ENCODE data around the gene CCDC102B.
"Not testable (repeated sequence)": the region's sequence is repeated elsewhere in the genome, so short reads cannot be mapped to it uniquely, and the experiment has no call there.

The CCDC102B gene

DNA sequence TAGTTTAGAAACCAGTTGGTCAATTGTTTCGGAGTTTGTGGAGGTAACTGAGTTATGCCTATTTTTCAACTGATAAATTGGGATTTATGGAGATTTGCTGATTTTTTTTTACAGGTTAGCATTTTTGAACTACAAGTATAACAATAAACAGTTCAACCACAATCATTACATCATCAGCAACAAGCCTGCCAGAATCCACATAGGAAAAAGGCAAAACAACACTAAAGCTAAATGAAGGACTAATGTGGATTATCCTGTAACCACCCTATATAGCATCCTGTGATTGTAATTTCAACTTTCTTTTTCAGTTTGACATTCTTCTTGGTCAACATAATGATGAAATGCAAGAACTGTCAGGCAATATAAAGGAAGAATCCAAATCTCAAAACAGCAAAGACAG is 76.5 kb downstream of the CCDC102B start:
- no peak for DNase-seq (ENCODE audit: extremely low read depth, insufficient read length)
- TF ChIP-seq, protein P1, sequence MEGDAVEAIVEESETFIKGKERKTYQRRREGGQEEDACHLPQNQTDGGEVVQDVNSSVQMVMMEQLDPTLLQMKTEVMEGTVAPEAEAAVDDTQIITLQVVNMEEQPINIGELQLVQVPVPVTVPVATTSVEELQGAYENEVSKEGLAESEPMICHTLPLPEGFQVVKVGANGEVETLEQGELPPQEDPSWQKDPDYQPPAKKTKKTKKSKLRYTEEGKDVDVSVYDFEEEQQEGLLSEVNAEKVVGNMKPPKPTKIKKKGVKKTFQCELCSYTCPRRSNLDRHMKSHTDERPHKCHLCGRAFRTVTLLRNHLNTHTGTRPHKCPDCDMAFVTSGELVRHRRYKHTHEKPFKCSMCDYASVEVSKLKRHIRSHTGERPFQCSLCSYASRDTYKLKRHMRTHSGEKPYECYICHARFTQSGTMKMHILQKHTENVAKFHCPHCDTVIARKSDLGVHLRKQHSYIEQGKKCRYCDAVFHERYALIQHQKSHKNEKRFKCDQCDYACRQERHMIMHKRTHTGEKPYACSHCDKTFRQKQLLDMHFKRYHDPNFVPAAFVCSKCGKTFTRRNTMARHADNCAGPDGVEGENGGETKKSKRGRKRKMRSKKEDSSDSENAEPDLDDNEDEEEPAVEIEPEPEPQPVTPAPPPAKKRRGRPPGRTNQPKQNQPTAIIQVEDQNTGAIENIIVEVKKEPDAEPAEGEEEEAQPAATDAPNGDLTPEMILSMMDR (IDR thresholded peaks at IDR 0.05; ENCODE audit: insufficient read depth, low read length, poor library complexity, severe bottlenecking) = no peak
- Histone ChIP-seq H3K36me3 (ENCODE audit: control insufficient read depth, insufficient read depth, low read length) (no peaks in the 10 kb centered on the region), H3K27me3 (replicated peaks; ENCODE audit: control insufficient read depth, insufficient read depth, low read length) (no peaks in the 10 kb centered on the region), H3K4me3 (replicated peaks; ENCODE audit: low read depth, low read length) (no peak overlapping the region)

GRCh38 chr18:68879947-68880346 is 82.1 kb downstream of the CCDC102B start:
- not testable (repeated sequence) for H3K4me3 ChIP-seq (replicated peaks; ENCODE audit: low read depth, low read length); DNase-seq (ENCODE audit: extremely low read depth, insufficient read length); H3K27me3 ChIP-seq (replicated peaks; ENCODE audit: control insufficient read depth, insufficient read depth, low read length); H3K36me3 ChIP-seq (ENCODE audit: control insufficient read depth, insufficient read depth, low read length)

DNA sequence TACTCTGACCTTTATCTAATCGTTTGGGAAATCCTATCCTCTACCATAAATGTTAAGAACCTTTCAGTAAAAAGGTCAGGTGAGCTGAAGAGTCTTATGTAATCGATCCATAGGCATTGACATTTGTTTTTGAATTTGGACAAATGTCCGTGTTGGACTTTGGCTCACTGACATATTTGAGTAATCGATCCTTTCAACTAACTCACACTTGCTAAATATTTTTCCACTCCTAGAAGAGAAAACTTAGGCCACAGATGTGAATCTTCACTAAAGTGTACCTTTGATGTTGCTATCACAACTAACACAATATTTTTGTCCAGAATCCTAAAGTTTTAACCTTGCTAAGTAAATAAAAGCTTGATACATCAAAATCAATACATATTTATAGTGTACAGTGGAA is 89.5 kb downstream of the CCDC102B start:
- no peak for DNase-seq (ENCODE audit: extremely low read depth, insufficient read length)
- TF ChIP-seq, protein P1 (IDR thresholded peaks at IDR 0.05; ENCODE audit: insufficient read depth, low read length, poor library complexity, severe bottlenecking) = no peak

DNA sequence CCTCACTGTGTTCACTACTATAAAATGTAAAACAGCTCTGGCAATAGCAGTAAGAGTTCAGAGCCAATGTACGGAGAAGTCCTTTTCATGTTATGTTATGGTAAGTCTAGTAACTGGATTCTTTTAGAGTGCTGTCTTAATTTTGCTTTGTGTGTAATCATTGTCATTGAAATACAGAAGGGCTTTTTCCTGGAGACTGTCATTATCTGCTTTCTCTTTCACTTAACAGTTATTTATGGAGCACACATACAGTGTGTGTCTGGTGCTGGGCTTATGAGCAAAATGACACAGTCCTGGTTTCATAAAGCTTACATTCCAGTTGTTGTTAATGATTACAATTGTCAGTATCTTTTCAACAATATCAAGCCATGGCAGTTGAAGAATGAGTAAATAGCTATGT is 95.5 kb downstream of the CCDC102B start:
- Histone ChIP-seq H3K36me3 (ENCODE audit: control insufficient read depth, insufficient read depth, low read length) (no peaks in the 10 kb centered on the region), H3K27me3 (replicated peaks; ENCODE audit: control insufficient read depth, insufficient read depth, low read length) (no peaks in the 10 kb centered on the region), H3K4me3 (replicated peaks; ENCODE audit: low read depth, low read length) (no peak overlapping the region)
- TF ChIP-seq, protein P1 (IDR thresholded peaks at IDR 0.05; ENCODE audit: insufficient read depth, low read length, poor library complexity, severe bottlenecking) = no peak
- no peak for DNase-seq (ENCODE audit: extremely low read depth, insufficient read length)

More for the DNA sequence above, 89.5 kb downstream of the CCDC102B start:
- Histone ChIP-seq H3K4me3 (replicated peaks; ENCODE audit: low read depth, low read length) (no peak overlapping the region), H3K27me3 (replicated peaks; ENCODE audit: control insufficient read depth, insufficient read depth, low read length) (no peaks in the 10 kb centered on the region), H3K36me3 (ENCODE audit: control insufficient read depth, insufficient read depth, low read length) (no peaks in the 10 kb centered on the region)

DNA sequence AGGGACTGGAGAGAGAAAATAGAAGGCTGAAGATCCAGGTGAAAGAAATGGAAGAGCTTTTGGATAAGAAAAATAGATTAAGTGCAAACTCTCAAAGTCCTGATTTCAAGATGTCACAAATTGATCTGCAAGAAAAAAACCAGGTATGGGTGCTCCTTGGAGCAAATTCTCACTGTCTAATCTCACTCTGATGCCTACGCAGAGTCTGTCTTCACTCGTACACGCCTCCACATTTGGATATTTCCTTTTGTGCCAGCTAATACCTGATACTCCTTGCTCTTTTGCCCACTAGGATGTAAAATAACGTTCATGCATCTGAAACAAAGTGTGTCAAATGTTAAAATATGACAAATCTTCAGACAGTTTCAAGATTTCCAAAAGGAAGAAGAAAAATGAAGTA is 99.4 kb downstream of the CCDC102B start:
- H3K36me3 ChIP-seq (ENCODE audit: control insufficient read depth, insufficient read depth, low read length) = no peaks in the 10 kb centered on the region
- TF ChIP-seq, protein P1 (IDR thresholded peaks at IDR 0.05; ENCODE audit: insufficient read depth, low read length, poor library complexity, severe bottlenecking) = no peak
- H3K27me3 ChIP-seq (replicated peaks; ENCODE audit: control insufficient read depth, insufficient read depth, low read length) = no peaks in the 10 kb centered on the region
- no peak for DNase-seq (ENCODE audit: extremely low read depth, insufficient read length)
- H3K4me3 ChIP-seq (replicated peaks; ENCODE audit: low read depth, low read length) = no peak overlapping the region

- no peak overlapping the region for H3K4me3 ChIP-seq (replicated peaks; ENCODE audit: low read depth, low read length)
- no peaks in the 10 kb centered on the region for H3K36me3 ChIP-seq (ENCODE audit: control insufficient read depth, insufficient read depth, low read length)
- DNase-seq (ENCODE audit: extremely low read depth, insufficient read length) = no peak
- TF ChIP-seq, protein P1 (IDR thresholded peaks at IDR 0.05; ENCODE audit: insufficient read depth, low read length, poor library complexity, severe bottlenecking) = no peak
- H3K27me3 ChIP-seq (replicated peaks; ENCODE audit: control insufficient read depth, insufficient read depth, low read length) = no peaks in the 10 kb centered on the region
Observed at GRCh38 chr18:68909579-68909978, 111.7 kb downstream of the CCDC102B start.
